Measurements from ENCODE around the gene RIN3. TPM values are rescaled to one million over a fixed set of nuclear protein-coding genes. Genes with fewer than 3 reads are reported as not detected.
"Not testable (repeated sequence)": the region's sequence is repeated elsewhere in the genome, so short reads cannot be mapped to it uniquely, and the experiment has no call there.

The RIN3 gene
- total RNA-seq, 2 donors from 2014 or later = 8.8 to 41.6 TPM

DNA sequence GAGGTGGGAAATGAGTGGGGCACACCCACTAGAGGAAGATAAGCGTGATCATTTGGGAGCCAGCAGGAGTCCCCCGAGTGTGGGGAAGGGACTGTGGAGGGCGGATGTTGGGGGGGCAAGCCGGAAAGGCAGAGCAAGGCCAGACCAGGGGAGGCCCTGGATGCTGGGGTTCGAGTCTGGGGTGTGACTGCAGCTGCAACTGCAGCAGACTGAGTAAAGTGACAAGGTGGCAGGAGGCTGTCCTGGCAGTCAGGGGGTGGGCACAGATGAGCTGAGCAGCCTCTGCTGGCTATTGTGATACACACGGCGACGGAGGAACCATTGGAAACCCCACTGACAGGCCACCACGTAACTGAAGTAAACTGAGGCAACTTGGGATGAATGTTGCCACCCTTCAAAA, 124.7 kb downstream of the RIN3 start:
- H3K4me1 ChIP-seq (replicated peaks) = no peaks in the 10 kb centered on the region
- WGBS = 87% methylated on average over 9 of the region's 9 CpGs
- intact Hi-C loops (cut with DNase I) = no loop called here
- TF ChIP-seq POLR2A (IDR thresholded peaks at IDR 0.05) (no peak), POLR2AphosphoS5 (IDR thresholded peaks at IDR 0.05) (no peak)
- TF ChIP-seq, protein P1, sequence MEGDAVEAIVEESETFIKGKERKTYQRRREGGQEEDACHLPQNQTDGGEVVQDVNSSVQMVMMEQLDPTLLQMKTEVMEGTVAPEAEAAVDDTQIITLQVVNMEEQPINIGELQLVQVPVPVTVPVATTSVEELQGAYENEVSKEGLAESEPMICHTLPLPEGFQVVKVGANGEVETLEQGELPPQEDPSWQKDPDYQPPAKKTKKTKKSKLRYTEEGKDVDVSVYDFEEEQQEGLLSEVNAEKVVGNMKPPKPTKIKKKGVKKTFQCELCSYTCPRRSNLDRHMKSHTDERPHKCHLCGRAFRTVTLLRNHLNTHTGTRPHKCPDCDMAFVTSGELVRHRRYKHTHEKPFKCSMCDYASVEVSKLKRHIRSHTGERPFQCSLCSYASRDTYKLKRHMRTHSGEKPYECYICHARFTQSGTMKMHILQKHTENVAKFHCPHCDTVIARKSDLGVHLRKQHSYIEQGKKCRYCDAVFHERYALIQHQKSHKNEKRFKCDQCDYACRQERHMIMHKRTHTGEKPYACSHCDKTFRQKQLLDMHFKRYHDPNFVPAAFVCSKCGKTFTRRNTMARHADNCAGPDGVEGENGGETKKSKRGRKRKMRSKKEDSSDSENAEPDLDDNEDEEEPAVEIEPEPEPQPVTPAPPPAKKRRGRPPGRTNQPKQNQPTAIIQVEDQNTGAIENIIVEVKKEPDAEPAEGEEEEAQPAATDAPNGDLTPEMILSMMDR (IDR thresholded peaks at IDR 0.05) = no peak
- no peaks in the 10 kb centered on the region for H3K36me3 ChIP-seq
- no peak overlapping the region for H3K27ac ChIP-seq
- H3K27me3 ChIP-seq (replicated peaks; ENCODE audit: insufficient read depth) = no peaks in the 10 kb centered on the region
- H3K4me3 ChIP-seq = no peak overlapping the region
- DNase-seq (ENCODE audit: low spot score) = no peak
- H3K9me3 ChIP-seq = no peaks in the 10 kb centered on the region

DNA sequence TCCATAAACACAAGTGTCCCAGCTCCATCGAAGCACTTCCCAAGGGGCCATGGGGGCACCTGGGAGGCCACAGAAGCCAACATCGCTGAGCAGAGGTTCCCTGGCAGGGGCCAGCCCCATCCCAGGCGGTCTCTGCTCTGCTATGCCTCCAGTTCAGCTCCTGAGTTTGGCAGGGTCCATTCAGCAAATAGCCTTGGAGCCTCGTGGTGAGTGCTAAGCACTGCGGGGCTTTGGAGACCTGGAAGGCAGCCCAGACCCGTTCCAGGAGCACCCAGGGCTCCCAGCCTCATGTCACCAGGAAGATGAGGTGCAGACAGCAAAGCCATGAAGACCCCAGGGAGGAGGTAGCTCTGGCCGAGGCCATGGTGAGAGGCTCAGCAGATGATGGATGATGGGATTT, 125.3 kb downstream of the RIN3 start:
- no peaks in the 10 kb centered on the region for H3K4me1 ChIP-seq (replicated peaks)
- intact Hi-C loops (cut with DNase I) = no loop called here
- WGBS = 55% methylated on average over 7 of the region's 7 CpGs
- no peak overlapping the region for H3K4me3 ChIP-seq
- H3K27ac ChIP-seq = no peak overlapping the region
- TF ChIP-seq, protein P1 (IDR thresholded peaks at IDR 0.05) = no peak
- TF ChIP-seq POLR2A (IDR thresholded peaks at IDR 0.05) (no peak), POLR2AphosphoS5 (IDR thresholded peaks at IDR 0.05) (no peak)
- DNase-seq (ENCODE audit: low spot score) = no peak
- H3K9me3 ChIP-seq = no peaks in the 10 kb centered on the region
- no peaks in the 10 kb centered on the region for H3K27me3 ChIP-seq (replicated peaks; ENCODE audit: insufficient read depth)
- H3K36me3 ChIP-seq = no peaks in the 10 kb centered on the region

DNA sequence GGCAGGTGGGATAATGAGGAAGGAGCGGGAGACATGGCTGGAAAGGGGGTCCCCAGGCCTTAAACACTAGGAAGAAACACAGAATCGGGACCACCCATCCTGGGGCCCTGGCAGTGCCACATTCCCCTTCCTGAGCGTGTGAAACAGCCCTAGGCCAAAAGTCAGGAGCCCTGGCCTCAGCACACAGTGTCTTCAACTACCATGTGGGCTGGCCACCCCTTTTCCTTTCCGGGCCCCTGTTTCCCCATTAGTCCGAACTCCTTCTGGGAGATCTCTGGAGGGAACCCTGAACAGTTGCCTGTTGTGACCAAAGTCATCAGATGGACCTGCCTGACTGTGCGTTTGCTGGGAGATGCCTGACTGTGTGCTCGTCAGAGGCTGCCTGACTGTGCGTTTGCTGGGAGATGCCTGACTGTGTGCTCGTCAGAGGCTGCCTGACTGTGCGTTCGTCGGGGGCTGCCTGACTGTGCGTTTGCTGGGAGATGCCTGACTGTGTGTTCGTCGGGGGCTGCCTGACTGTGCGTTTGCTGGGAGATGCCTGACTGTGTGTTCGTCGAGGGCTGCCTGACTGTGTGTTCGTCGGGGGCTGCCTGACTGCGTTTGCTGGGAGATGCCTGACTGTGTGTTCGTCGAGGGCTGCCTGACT, 126.0 kb downstream of the RIN3 start:
- H3K27me3 ChIP-seq (replicated peaks; ENCODE audit: insufficient read depth); H3K36me3 ChIP-seq; H3K9me3 ChIP-seq; DNase-seq (ENCODE audit: low spot score); H3K4me1 ChIP-seq (replicated peaks); intact Hi-C loops (cut with DNase I); H3K27ac ChIP-seq; H3K4me3 ChIP-seq: not testable (repeated sequence)
- WGBS = 95% methylated on average over 23 of the region's 23 CpGs

DNA sequence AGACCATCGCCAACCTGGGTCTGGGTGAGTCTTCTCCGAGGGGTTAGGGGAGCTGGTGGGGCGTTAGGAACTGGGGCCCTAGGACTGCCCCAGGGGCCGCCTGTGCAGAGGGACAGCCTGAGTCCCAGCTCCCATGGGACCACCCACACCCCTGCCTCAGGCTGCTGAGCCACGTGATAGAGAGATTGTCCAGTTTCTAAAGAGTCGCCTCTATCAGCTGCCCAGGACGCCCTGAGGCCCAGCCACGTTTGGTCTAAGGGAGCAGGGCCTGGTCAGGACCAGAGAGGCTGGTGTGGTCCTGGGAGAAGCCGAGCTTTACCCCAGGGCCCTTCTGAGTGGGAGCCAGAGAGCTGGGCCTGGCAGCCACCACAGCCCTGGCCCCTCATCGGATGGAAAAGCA, 127.7 kb downstream of the RIN3 start:
- no peak overlapping the region for H3K27ac ChIP-seq
- H3K4me3 ChIP-seq = no peak overlapping the region
- peaks cover 3% of the 10 kb centered on the region for H3K4me1 ChIP-seq (replicated peaks)
- no peaks in the 10 kb centered on the region for H3K27me3 ChIP-seq (replicated peaks; ENCODE audit: insufficient read depth)
- TF ChIP-seq POLR2AphosphoS5 (IDR thresholded peaks at IDR 0.05) (no peak), POLR2A (IDR thresholded peaks at IDR 0.05) (no peak)
- TF ChIP-seq, protein P1 (IDR thresholded peaks at IDR 0.05) = no peak
- intact Hi-C loops (cut with DNase I) = no loop called here
- DNase-seq (ENCODE audit: low spot score) = no peak
- no peaks in the 10 kb centered on the region for H3K9me3 ChIP-seq
- H3K36me3 ChIP-seq = no peaks in the 10 kb centered on the region
- 92% methylated on average over 10 of the region's 10 CpGs for WGBS

DNA sequence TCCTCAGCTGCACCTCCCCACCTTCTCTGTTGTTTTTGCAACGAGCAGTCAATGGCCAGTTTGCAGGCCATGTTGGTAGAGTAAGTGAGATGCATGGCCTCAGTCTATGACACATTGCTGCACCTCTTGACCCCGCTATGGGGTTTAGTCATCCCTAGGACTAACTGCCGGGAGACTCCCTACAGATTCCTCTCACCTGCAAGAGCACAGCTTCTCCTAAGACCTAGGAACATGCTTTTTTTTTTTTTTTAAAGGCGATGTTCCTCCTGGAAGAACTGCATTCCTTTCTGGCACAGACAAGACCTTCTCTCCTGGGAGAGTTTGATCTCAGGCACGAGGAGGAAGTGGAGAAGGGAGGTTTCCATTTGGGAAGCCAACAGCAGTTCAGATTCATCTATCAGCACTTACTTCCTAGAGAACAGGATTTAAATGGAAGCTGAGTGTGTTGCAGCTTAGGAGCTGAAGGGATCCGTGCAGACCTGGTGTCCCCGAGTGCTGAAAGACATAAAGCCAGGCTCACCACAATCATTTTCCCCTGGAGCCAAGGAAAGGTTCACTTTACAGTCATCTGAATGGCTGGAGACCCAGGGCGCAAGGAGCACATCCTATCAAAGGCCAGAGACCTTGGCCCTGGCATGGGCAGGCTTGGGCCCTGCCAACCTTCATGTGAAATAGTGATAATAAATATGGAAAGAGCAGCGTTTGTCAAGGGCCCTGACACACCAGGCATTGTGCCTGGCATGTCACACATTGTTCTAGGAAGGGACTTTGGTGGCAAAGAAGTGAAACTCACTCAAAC, 130.8 kb downstream of the RIN3 start:
- H3K4me3 ChIP-seq = no peak overlapping the region
- 52% methylated on average over 9 of the region's 9 CpGs for WGBS
- DNase-seq (ENCODE audit: low spot score) = no peak
- TF ChIP-seq POLR2A (IDR thresholded peaks at IDR 0.05) = no peak
- peak; percentile 66 for TF ChIP-seq POLR2AphosphoS5 (IDR thresholded peaks at IDR 0.05)
- TF ChIP-seq, protein P1 (IDR thresholded peaks at IDR 0.05) = no peak
- H3K9me3 ChIP-seq = no peaks in the 10 kb centered on the region
- no peaks in the 10 kb centered on the region for H3K36me3 ChIP-seq
- H3K27me3 ChIP-seq (replicated peaks; ENCODE audit: insufficient read depth) = no peaks in the 10 kb centered on the region
- H3K27ac ChIP-seq = peak overlapping the region; percentile 2 to 77
- intact Hi-C loops (cut with DNase I) = no loop called here
- peaks cover 13% of the 10 kb centered on the region for H3K4me1 ChIP-seq (replicated peaks)

All from prostate gland (tissue), 2 donors.